RWPE2 (cell line): ENCODE results near the gene DHRS11.

ENCODE experiments used
- ATAC-seq: fragments of 200-7000 bp; cut with Tn5 transposase; 3 replicates; pipeline ENCODE4 v1.9.1; 2021; ENCODE audit warnings: low read depth
- DNase-seq: peaks from one replicate; pipeline ENCODE4 v3.0.0-alpha.2; 2020; ENCODE audit warnings: low spot score
- H3K27ac ChIP-seq: fragments of 450-650 bp; 2 replicates; pipeline ENCODE4 v1.5.1; 2017; ENCODE audit warnings: mild to moderate bottlenecking; ENCODE audit not compliant: poor library complexity, severe bottlenecking
- H3K27me3 ChIP-seq: fragments of 250-450 bp; sonication (Bioruptor Pico); 2 replicates; pipeline ENCODE4 v1.5.1; 2021; ENCODE audit warnings: mild to moderate bottlenecking, moderate library complexity; ENCODE audit not compliant: insufficient read depth, poor library complexity, severe bottlenecking
- H3K36me3 ChIP-seq: fragments of 250-450 bp; sonication (Bioruptor Pico); 2 replicates; pipeline ENCODE4 v1.5.1; 2020; ENCODE audit warnings: low read depth, mild to moderate bottlenecking, moderate library complexity
- H3K4me1 ChIP-seq: fragments of 250-450 bp; sonication (Bioruptor Pico); 2 replicates; pipeline ENCODE4 v1.5.1; 2021; ENCODE audit warnings: mild to moderate bottlenecking, moderate library complexity; ENCODE audit not compliant: insufficient read depth, poor library complexity, severe bottlenecking
- H3K4me3 ChIP-seq: fragments of 250-450 bp; sonication (Bioruptor Pico); 2 replicates; pipeline ENCODE4 v1.5.1; 2021; ENCODE audit warnings: mild to moderate bottlenecking, moderate library complexity; ENCODE audit not compliant: severe bottlenecking
- H3K9me3 ChIP-seq: fragments of 250-450 bp; sonication (Bioruptor Pico); 2 replicates; pipeline ENCODE4 v1.5.1; 2021; ENCODE audit warnings: mild to moderate bottlenecking, moderate library complexity; ENCODE audit not compliant: severe bottlenecking
- TF ChIP-seq, protein P1 (sequence below): fragments of 450-650 bp; IDR thresholded peaks from one replicate; pipeline ENCODE4 v1.5.1; 2017; ENCODE audit warnings: mild to moderate bottlenecking, moderate library complexity; ENCODE audit not compliant: poor library complexity, severe bottlenecking

The DHRS11 gene

GRCh38 chr17:36545077-36545464 lies 46.6 kb upstream of the DHRS11 start:
- DNase-seq (no peak), ATAC-seq (peak; percentile 50)
- Histone ChIP-seq H3K4me3 (peak overlapping the region; percentile 96), H3K27ac (peak overlapping the region; percentile 88), H3K9me3 (no peaks in the 10 kb centered on the region), H3K27me3 (no peaks in the 10 kb centered on the region), H3K36me3 (peaks cover 39% of the 10 kb centered on the region), H3K4me1 (peaks cover 20% of the 10 kb centered on the region)
- TF ChIP-seq, protein P1, sequence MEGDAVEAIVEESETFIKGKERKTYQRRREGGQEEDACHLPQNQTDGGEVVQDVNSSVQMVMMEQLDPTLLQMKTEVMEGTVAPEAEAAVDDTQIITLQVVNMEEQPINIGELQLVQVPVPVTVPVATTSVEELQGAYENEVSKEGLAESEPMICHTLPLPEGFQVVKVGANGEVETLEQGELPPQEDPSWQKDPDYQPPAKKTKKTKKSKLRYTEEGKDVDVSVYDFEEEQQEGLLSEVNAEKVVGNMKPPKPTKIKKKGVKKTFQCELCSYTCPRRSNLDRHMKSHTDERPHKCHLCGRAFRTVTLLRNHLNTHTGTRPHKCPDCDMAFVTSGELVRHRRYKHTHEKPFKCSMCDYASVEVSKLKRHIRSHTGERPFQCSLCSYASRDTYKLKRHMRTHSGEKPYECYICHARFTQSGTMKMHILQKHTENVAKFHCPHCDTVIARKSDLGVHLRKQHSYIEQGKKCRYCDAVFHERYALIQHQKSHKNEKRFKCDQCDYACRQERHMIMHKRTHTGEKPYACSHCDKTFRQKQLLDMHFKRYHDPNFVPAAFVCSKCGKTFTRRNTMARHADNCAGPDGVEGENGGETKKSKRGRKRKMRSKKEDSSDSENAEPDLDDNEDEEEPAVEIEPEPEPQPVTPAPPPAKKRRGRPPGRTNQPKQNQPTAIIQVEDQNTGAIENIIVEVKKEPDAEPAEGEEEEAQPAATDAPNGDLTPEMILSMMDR: no peak

DNA sequence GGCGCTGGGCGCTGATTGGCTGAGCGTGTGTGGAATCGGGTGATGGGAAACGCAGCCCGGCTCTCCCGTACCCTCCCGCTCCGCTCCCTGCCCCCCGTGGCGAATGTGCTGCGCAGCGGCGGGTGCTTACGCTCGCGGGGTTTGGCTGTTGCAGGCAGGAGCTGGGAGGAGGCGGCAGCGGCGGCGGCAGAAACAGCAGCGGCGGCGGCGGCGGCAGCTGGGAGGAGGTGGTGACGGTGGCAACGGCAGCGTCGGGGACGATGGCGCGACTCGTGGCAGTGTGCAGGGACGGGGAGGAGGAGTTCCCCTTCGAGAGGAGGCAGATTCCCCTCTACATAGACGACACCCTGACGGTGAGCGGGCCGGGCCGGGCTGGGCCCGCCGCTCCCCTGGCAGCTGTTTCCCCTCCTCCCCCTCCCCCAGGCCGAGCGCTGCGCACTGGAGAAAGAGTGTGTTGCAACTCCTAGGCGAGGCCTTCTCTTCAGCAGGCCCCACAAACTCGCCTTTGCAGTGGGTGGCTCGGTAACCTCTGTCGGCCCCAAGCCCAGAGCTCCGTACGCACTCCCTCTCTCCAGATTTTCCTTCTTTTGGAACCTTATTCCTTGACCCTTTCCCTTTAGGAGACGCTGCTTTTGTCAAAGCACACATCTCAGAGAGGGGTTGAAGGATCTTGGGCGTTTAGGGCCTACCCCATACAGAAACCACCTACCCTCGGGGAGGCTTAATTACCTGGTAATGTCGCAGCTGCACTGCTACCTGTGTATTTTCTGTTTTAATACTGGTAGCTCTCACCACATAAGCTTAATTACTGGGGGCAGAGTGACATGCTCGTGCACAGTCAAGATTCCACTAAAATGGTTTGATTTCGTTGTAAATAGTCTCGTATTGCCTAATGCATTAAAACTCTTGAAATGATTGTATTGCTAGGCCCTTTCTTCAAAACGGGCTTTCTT lies 45.9 kb upstream of the DHRS11 start:
- H3K9me3 ChIP-seq: no peaks in the 10 kb centered on the region
- H3K27ac ChIP-seq: peak overlapping the region; percentile 88
- H3K36me3 ChIP-seq: peaks cover 45% of the 10 kb centered on the region
- ATAC-seq (peak; percentile 88), DNase-seq (peak; percentile 97)
- TF ChIP-seq, protein P1: no peak
- peaks cover 20% of the 10 kb centered on the region for H3K4me1 ChIP-seq
- peak overlapping the region; percentile 96 for H3K4me3 ChIP-seq
- H3K27me3 ChIP-seq: no peaks in the 10 kb centered on the region

- Histone ChIP-seq H3K27ac (peak overlapping the region; percentile 88), H3K27me3 (no peaks in the 10 kb centered on the region), H3K4me3 (peak overlapping the region; percentile 96), H3K36me3 (peaks cover 53% of the 10 kb centered on the region), H3K9me3 (no peaks in the 10 kb centered on the region), H3K4me1 (peaks cover 20% of the 10 kb centered on the region)
- no peak for ATAC-seq
- TF ChIP-seq, protein P1: no peak
- DNase-seq: no peak
These were observed 45.1 kb upstream of the DHRS11 start for GRCh38 chr17:36546418-36547093.

DNA sequence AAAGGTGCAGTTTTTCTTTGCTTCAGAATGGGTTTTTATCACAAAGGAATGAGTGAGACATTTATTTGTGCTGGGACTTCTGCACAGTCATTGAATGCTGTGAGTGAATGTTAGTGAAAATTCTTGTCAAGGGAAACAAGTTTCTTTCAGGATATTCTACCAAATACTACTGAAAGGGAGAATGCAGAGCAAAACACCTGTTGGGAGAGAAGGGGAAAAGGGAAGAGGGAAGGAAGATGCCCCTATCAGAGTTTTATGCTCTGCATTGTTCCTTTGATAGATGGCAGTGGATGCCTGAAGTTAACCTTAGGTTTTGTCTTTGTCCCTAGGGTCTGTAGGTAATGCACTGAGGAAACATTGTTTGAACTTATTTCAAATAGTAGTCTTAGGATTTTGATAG lies 43.9 kb upstream of the DHRS11 start:
- DNase-seq (no peak), ATAC-seq (no peak)
- Histone ChIP-seq H3K4me3 (no peak overlapping the region), H3K27me3 (no peaks in the 10 kb centered on the region), H3K36me3 (peaks cover 63% of the 10 kb centered on the region), H3K9me3 (no peaks in the 10 kb centered on the region), H3K27ac (peak overlapping the region; percentile 88), H3K4me1 (peaks cover 22% of the 10 kb centered on the region)
- TF ChIP-seq, protein P1: no peak
